Body of pancreas (tissue), 4 donors: ENCODE measurements around the gene CTSZ. TPM values are rescaled to one million over a fixed set of nuclear protein-coding genes. Genes with fewer than 3 reads are reported as not detected.

Source experiments
- ATAC-seq: fragments of 150-250 bp; one replicate; pipeline ENCODE4 v1.9.1; 2016
- DNase-seq, 4 donors: peaks; one replicate each; pipeline ENCODE4 v3.0.0-alpha.2; 2019
- H3K27ac ChIP-seq, 4 donors: fragments of 200-600 bp; sonication (generic); 1 replicate in 3 of 4; 2 replicates in 1 of 4; pipeline versions ENCODE4 v1.5.1 to v1.6.1; 2016 to 2019; ENCODE audit warnings: mild to moderate bottlenecking in 1 of 4, mixed read lengths in 1 of 4, moderate library complexity in 1 of 4
- H3K27me3 ChIP-seq, 2 donors: fragments of 200-600 bp; sonication (generic); one replicate each; pipeline ENCODE4 v1.6.0; 2016; ENCODE audit warnings: mild to moderate bottlenecking in 1 of 2
- H3K36me3 ChIP-seq, 2 donors: fragments of 200-600 bp; sonication (generic); replicated peaks in 1 of 2; 2 replicates each; pipeline ENCODE4 v1.5.1; 2016; ENCODE audit warnings: low read depth in 2 of 2; ENCODE audit not compliant: insufficient read depth in 1 of 2
- H3K4me1 ChIP-seq: fragments of 200-600 bp; sonication (generic); one replicate; pipeline ENCODE4 v1.6.0; 2016
- H3K4me3 ChIP-seq, 2 donors: fragments of 200-600 bp; sonication (generic); 1 replicate in 1 of 2; 2 replicates in 1 of 2; pipeline ENCODE4 v1.5.1; 2016 to 2019
- H3K9me3 ChIP-seq, 3 donors: fragments of 200-600 bp; sonication (generic); 1 replicate in 2 of 3; 2 replicates in 1 of 3; pipeline ENCODE4 v1.5.1; 2016
- POLR2A ChIP-seq, 3 donors: fragments of 450-650 bp; IDR thresholded peaks; one replicate each; pipeline ENCODE4 v1.6.1; 2016; ENCODE audit warnings: antibody characterized with exemption in 3 of 3, mild to moderate bottlenecking in 2 of 3
- whole genome bisulfite sequencing, 2 donors: methylation state at CpG; one replicate each; pipeline ENCODE4 v1.1.5; 2017; 5-methylcytosine and 5-hydroxymethylcytosine counted together
- intact Hi-C: fragments of 100-400 bp; cut with DNase I; formaldehyde crosslinking; loops from one replicate; pipeline ENCODE4 v1.15.1; 2023
- total RNA-seq, 2 donors: library from RNA; depleted of rRNA; stranded (reverse); fragments of >200 nt; gene quantifications; one replicate each; pipeline ENCODE4 v1.1.0, GENCODE V29; 2016
- TF ChIP-seq, protein P1 (sequence below), 7 experiments: fragments of 450-650 bp in 4 of 7; fragments of 200-600 bp in 3 of 7; sonication (generic) in 3 of 7; IDR thresholded peaks; one replicate each; pipeline ENCODE4 v1.5.1; 2016 to 2019; ENCODE audit warnings: antibody characterized with exemption in 7 of 7

CTSZ gene
- total RNA-seq, 2 donors from 2014 or later = 54.1 to 89.8 TPM

DNA sequence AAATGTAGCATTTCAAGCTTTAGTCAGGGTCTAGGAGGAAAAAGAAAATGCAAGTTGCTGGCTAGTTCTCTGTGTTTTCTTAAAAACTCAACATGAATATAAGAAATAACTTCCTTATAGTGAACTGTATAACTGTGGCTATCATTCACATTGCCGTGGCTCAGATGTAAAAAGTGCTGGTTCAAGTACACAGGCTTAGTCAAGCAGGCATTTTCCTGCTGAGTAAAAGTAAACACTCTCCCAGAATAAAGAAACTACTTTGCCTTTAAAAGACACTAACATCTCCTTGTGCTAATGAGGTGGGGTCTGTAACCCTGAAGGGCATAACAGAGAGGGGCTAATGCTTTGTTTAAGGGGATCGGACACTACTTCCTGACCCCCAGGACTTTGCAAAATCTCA, 21.8 kb upstream of the CTSZ start:
- TF ChIP-seq POLR2A (IDR thresholded peaks at IDR 0.05) = no peak
- TF ChIP-seq, protein P1, sequence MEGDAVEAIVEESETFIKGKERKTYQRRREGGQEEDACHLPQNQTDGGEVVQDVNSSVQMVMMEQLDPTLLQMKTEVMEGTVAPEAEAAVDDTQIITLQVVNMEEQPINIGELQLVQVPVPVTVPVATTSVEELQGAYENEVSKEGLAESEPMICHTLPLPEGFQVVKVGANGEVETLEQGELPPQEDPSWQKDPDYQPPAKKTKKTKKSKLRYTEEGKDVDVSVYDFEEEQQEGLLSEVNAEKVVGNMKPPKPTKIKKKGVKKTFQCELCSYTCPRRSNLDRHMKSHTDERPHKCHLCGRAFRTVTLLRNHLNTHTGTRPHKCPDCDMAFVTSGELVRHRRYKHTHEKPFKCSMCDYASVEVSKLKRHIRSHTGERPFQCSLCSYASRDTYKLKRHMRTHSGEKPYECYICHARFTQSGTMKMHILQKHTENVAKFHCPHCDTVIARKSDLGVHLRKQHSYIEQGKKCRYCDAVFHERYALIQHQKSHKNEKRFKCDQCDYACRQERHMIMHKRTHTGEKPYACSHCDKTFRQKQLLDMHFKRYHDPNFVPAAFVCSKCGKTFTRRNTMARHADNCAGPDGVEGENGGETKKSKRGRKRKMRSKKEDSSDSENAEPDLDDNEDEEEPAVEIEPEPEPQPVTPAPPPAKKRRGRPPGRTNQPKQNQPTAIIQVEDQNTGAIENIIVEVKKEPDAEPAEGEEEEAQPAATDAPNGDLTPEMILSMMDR (IDR thresholded peaks at IDR 0.05) = no peak
- H3K36me3 ChIP-seq = peaks cover 0 to 12% of the 10 kb centered on the region in 2 donors
- intact Hi-C loops = no loop called here
- no peaks in the 10 kb centered on the region for H3K27me3 ChIP-seq
- H3K4me3 ChIP-seq = no peak overlapping the region
- WGBS, 2 donors = 47 to 56% methylated on average over 2 of the region's 2 CpGs
- no peaks in the 10 kb centered on the region for H3K9me3 ChIP-seq
- no peak for DNase-seq
- H3K27ac ChIP-seq = no peak overlapping the region
- H3K4me1 ChIP-seq = peaks cover 49% of the 10 kb centered on the region
- no peak for ATAC-seq

DNA sequence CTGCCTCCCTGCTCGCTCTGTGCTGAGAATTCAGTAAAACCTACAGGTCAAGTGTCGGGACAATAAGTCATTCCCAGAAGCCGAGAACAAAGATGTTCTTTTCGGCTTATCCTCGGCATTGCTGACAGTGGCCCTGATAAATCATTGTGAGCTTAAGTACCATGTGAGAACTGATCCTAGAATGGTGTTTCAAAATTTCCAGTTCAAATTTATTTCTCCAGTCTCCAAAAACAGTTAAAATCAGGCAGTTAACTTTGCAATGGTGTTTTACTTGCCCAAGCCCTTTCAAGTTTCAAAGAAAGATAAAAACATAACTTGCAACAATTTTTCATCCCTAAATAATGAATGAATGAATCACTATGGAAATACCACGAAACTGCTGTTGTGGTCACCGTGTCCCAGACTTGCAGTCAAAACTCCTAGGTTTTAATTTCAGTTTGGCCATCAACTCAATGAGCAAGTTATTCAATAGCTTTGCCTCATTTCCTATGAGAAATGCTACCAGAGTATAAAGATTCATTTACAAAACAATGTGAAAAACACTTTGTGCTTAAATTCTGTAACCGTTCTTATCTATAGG, 20.8 kb upstream of the CTSZ start:
- Histone ChIP-seq H3K27me3 (no peaks in the 10 kb centered on the region), H3K4me1 (peaks cover 46% of the 10 kb centered on the region), H3K9me3 (no peaks in the 10 kb centered on the region), H3K4me3 (no peak overlapping the region), H3K27ac (no peak overlapping the region), H3K36me3 (peaks cover 0 to 12% of the 10 kb centered on the region in 2 donors)
- TF ChIP-seq, protein P1 (IDR thresholded peaks at IDR 0.05) = no peak
- no peak for TF ChIP-seq POLR2A (IDR thresholded peaks at IDR 0.05)
- ATAC-seq = no peak
- WGBS, 2 donors = 82 to 88% methylated on average over 8 of the region's 8 CpGs
- no peak for DNase-seq
- intact Hi-C loops = no loop called here

DNA sequence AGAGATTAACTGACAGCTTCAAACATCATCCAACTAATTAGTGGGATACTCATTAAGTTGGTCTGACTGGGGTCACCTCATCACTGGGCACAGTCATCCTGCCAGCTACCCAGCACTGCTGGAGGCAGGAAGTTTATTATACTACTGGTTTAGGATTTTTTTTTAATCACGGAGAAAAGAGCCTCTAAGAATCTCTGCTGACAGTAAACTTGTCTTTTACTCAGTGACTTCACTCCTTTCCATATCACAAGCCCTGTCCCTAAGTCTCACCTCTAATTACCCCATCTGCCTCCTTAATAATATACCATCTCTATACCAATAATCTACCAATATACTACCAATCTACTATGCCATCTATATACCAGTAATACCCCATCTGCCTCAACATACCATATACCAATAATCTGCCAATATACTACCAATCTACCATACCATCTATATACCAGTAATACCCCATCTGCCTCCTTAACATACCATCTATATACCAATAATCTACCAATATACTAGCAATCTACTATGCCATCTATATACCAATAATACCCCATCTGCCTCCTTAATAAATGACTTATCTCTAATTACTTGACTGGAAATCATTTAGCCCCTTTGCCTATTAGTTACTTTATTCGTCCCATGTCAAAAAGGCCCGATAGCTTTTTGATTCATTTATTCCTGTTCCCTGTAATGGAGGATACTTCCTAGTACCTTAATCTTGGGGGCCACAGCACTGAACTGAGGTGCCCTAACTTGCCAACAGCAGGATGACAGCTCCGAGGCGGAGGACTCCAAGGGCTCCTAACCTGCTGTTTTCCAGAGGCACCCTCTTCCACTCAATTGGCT, 20.1 kb upstream of the CTSZ start:
- peaks cover 0 to 12% of the 10 kb centered on the region in 2 donors for H3K36me3 ChIP-seq
- WGBS, 2 donors = 91 to 92% methylated on average over 5 of the region's 5 CpGs

DNA sequence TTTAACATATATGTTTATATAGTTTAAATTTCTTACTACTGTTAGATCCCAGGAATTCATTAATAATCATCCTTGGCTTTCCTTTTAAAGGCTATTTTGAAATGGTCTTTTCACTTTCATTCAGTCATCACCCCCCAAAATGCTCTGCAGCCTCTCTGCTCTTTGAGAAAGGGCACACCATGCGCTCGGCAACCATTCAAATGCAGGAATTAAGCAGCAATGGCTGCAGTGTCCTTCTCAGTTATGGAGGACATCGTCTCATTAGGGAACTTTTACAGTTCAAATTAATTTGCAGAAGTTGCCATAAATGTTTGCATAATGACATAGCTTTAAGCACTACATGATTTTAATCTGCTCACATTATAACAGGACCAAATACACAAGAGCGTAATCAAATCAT, 18.5 kb upstream of the CTSZ start:
- Histone ChIP-seq H3K4me3 (no peak overlapping the region), H3K9me3 (no peaks in the 10 kb centered on the region), H3K27me3 (no peaks in the 10 kb centered on the region), H3K36me3 (peaks cover 0 to 12% of the 10 kb centered on the region in 2 donors), H3K4me1 (peaks cover 34% of the 10 kb centered on the region), H3K27ac (no peak overlapping the region)
- no peak for ATAC-seq
- TF ChIP-seq, protein P1 (IDR thresholded peaks at IDR 0.05) = no peak
- no peak for TF ChIP-seq POLR2A (IDR thresholded peaks at IDR 0.05)
- intact Hi-C loops = no loop called here
- WGBS, 2 donors = 93 to 94% methylated on average over 4 of the region's 4 CpGs
- no peak for DNase-seq

More for the DNA sequence above, 20.1 kb upstream of the CTSZ start:
- Histone ChIP-seq H3K4me3 (no peak overlapping the region), H3K27me3 (no peaks in the 10 kb centered on the region), H3K27ac (no peak overlapping the region), H3K4me1 (peaks cover 43% of the 10 kb centered on the region), H3K9me3 (no peaks in the 10 kb centered on the region)
- intact Hi-C loops = no loop called here
- no peak for DNase-seq
- TF ChIP-seq, protein P1 (IDR thresholded peaks at IDR 0.05) = no peak
- no peak for TF ChIP-seq POLR2A (IDR thresholded peaks at IDR 0.05)
- no peak for ATAC-seq
